GM12875 (cell line): ENCODE measurements around the gene GIGYF2.
A peak's percentile ranks its signal among the peaks of the same experiment; 100 is the strongest.
"Not testable (repeated sequence)": the region's sequence is repeated elsewhere in the genome, so short reads cannot be mapped to it uniquely, and the experiment has no call there.

Experiments
- H3K4me3 ChIP-seq: one replicate; pipeline ENCODE4 v1.5.1; 2011; ENCODE audit warnings: low read depth, low read length, control low read depth
- TF ChIP-seq, protein P1 (sequence below): IDR thresholded peaks from 2 replicates; pipeline ENCODE4 v1.5.1; 2011; ENCODE audit warnings: low read depth, mild to moderate bottlenecking, control low read depth, inconsistent platforms, low read length, moderate library complexity, borderline replicate concordance; ENCODE audit not compliant: insufficient read depth

GIGYF2 gene

DNA sequence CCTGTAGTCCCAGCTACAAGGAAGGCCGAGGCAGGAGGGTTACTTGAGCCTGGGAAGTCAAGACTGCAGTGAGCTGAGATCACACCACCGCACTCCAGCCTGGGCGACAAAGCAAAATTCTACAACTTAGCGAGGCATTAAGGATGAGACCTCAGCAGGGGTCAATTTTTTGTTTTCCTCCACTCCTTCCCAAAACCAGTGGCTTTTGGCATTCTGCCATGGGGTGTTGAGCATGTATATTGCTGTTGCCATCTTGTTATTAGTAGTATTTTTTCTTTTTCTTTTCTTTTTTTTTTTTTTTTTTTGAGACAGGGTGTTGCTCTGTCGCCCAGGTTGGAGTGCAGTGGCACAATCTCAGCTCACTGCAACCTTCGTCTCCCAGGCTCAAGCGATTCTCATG, 8.9 kb upstream of the GIGYF2 start:
- no peak overlapping the region for H3K4me3 ChIP-seq
- TF ChIP-seq, protein P1, sequence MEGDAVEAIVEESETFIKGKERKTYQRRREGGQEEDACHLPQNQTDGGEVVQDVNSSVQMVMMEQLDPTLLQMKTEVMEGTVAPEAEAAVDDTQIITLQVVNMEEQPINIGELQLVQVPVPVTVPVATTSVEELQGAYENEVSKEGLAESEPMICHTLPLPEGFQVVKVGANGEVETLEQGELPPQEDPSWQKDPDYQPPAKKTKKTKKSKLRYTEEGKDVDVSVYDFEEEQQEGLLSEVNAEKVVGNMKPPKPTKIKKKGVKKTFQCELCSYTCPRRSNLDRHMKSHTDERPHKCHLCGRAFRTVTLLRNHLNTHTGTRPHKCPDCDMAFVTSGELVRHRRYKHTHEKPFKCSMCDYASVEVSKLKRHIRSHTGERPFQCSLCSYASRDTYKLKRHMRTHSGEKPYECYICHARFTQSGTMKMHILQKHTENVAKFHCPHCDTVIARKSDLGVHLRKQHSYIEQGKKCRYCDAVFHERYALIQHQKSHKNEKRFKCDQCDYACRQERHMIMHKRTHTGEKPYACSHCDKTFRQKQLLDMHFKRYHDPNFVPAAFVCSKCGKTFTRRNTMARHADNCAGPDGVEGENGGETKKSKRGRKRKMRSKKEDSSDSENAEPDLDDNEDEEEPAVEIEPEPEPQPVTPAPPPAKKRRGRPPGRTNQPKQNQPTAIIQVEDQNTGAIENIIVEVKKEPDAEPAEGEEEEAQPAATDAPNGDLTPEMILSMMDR: no peak

DNA sequence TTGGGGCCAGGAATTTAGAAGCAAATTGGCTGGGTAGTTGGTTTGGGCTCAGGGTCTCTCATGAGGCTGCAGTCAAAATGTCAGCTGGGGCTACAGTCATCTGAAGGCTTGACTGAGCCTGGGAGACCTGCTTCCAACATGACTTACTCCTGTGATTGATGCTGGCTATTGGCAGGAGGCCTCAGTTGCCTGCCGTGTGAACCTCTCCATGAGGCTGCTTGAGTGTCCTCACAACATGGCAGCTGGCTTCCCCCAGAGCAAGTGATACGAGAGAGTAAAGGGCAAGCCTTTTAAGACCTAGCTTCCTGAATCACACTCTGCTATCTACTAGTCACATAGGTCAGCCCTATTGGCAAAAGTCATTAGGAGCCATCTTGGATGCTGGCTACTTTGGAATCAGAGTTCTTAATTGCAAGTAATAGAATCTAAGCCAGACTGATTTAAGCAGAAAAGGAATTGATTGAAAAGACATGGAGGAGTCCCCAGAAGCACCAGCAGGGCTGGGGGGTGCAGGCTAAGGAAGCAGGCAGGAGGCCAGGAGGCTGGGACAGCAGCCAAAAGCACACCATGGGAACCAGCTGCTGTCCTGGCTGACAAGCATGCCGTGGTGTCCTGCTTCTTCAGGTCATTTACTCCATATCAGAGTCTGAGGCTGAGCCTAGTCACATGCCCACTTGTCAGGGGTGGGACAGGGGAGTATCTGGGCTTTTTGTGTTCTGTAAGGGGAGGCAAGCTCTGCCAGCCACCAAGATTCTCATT, 7.8 kb upstream of the GIGYF2 start:
- no peak overlapping the region for H3K4me3 ChIP-seq
- TF ChIP-seq, protein P1: no peak

DNA sequence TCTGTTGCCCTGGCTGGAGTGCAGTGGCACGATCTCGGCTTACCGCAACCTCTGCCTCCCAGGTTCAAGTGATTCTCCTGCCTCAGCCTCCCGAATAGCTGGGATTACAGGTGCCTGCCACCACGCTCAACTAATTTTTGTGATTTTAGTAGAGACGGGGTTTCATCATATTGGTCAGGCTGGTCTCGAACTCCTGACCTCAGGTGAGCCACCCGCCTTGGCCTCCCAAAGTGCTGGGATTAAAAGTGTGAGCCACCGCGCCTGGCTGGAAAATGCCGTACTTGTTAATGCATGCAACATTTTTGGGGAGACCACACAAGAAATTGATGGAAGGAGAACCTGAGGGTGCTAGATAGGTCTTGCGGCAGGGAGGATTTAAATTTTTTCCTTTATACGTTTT, 6.0 kb upstream of the GIGYF2 start:
- H3K4me3 ChIP-seq: not testable (repeated sequence)

DNA sequence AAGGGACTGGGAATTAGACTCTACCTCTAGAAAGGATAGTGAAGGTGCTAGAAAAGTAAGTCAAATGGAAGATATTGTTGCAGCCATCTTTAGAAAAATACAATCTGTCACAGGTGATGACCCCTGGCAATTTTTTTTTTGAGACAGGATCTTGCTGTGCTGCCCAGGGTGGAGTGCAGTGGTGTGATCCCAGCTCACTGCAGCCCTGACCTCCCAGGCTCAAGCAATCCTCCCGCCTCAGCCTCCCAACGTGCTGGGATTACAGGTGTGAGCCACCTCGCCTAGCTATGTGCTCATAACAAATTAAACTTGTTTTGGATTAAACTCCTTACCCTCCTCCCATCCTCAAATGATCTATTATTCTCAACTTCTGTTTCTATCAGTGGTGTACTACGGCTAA, 3.8 kb upstream of the GIGYF2 start:
- TF ChIP-seq, protein P1: no peak
- H3K4me3 ChIP-seq: no peak overlapping the region

DNA sequence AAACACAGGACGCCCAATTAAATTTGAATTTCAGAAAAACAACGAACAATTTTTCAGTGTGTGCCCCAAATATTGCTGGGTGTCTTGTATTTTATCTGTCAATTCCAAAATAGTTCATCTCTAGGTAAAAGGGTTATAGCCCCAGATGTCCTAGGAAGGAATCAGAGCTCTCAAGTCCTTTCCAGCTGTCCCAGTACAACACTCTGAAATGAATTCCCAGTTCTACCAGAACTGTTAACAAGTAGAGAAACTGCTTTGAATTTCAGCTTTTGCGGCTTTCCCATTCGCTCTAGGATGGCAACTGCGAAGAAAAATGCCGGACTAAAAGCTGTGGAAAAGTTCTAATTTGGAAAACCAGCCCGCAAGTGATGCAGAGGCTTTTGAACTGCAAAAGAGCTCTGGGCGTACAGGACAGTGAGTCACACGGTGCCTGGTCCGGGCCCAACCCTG, 497 bp upstream of the GIGYF2 start:
- peak overlapping the region; percentile 35 for H3K4me3 ChIP-seq
- TF ChIP-seq, protein P1: no peak

DNA sequence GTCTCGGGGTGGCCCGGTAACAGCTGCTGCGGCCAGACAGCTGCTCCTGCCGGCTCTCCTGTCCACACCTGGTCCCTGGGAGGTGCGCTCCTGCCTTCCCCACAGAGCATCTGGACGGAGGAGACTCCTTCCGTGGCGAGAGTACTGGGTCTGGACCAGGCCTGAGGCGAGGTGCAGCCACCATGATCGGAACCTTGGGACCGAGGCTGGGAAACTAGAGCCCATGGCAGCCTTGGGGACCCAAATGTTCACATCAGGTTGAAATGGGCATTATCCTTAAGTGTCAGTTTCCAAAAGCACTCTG, 628 bp downstream of the GIGYF2 start:
- H3K4me3 ChIP-seq: peak overlapping the region; percentile 83

DNA sequence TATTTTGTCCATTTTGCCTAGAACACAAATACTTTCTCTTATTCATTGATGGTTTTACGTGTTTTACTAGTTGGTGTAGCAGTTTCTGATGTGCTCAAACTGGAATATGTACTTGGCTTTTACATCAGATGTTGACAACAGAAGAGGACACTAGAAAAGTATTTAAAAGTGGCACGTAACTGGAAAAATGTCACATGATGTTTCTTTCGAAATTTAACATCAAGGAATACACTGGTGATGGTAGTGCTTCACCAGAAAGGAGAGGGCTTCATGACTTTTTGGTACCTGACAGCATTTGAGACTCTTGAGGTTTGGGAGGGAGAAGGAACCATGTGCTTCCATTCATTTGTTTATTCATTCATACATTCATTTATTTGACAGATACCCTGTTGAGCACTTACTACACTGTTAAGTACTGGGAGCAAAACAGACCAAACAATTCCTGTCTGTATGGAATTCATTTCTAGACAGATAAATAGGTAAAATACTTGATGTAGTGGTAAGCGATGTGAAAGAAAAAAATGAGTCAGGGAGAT, 1.5 kb downstream of the GIGYF2 start:
- no peak overlapping the region for H3K4me3 ChIP-seq
- TF ChIP-seq, protein P1: no peak

More for the DNA sequence above, 628 bp downstream of the GIGYF2 start:
- TF ChIP-seq, protein P1: no peak
